IMR-90 (cell line): ENCODE results near the gene RPP40. TPM values are rescaled to one million over a fixed set of nuclear protein-coding genes. Genes with fewer than 3 reads are reported as not detected.

ENCODE experiments used
- CEBPB ChIP-seq: IDR thresholded peaks from 2 replicates; pipeline ENCODE4 v1.6.1; 2012; ENCODE audit warnings: low read depth, low read length, improper control_type of control experiment
- polyA plus RNA-seq, 3 experiments: library from polyadenylated mRNA; depleted of rRNA; stranded (reverse); fragments of >200 nt; gene quantifications; 2 replicates each; pipeline ENCODE4 v1.2.3, GENCODE V29; 2012; ENCODE audit warnings: low replicate concordance in 1 of 3
- total RNA-seq: library from RNA; depleted of rRNA; stranded (reverse); fragments of >200 nt; gene quantifications from 2 replicates; pipeline ENCODE4 v1.2.3, GENCODE V29; 2012
- TF ChIP-seq, protein P1 (sequence below): conservative IDR thresholded peaks from 2 replicates; pipeline ENCODE4 v1.5.1; 2012; ENCODE audit warnings: mild to moderate bottlenecking, low read depth, low read length, improper control_type of control experiment

RPP40 gene
- total and polyA plus RNA-seq, 2 of the 4 experiments (the other 2 are of a cell fraction) = 8.1 to 22.2 TPM

DNA sequence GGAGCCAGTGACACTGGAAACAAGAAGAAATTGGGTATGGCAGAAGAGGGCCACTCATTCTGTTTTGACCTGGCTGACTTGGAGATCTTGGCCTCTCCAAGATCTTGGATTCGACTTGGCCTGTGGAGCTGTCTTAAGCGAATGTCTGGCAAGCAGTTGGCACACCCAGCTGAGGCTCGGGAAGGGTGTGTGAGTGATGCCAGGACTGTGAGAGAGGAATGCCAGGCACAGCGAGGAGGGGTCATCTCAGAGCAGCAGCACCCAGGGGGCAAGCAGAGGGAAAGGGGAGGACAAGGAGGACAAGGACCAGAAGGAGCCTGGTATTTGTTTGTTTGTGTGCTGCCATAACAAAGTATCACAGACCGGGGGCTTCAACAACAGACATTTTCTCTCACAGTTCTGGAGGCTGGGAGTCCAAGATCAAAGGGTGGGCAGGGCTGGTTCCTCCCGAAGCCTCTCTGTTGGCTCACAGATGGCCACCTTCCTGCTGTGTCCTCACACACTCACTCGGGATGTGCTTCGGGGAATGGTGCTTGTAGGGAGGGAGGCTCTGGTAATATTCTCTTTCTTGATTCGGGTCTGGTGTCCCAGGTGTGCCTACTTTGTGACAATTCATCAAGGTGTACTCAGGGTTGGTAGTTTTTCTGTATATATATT lies 33.0 kb downstream of the RPP40 start (continued):
- TF ChIP-seq, protein P1, sequence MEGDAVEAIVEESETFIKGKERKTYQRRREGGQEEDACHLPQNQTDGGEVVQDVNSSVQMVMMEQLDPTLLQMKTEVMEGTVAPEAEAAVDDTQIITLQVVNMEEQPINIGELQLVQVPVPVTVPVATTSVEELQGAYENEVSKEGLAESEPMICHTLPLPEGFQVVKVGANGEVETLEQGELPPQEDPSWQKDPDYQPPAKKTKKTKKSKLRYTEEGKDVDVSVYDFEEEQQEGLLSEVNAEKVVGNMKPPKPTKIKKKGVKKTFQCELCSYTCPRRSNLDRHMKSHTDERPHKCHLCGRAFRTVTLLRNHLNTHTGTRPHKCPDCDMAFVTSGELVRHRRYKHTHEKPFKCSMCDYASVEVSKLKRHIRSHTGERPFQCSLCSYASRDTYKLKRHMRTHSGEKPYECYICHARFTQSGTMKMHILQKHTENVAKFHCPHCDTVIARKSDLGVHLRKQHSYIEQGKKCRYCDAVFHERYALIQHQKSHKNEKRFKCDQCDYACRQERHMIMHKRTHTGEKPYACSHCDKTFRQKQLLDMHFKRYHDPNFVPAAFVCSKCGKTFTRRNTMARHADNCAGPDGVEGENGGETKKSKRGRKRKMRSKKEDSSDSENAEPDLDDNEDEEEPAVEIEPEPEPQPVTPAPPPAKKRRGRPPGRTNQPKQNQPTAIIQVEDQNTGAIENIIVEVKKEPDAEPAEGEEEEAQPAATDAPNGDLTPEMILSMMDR = no peak
- TF ChIP-seq CEBPB = no peak
